ENCODE measurements around the gene RCBTB2. TPM values are rescaled to one million over a fixed set of nuclear protein-coding genes. Genes with fewer than 3 reads are reported as not detected.

Gene RCBTB2
- total RNA-seq, 4 donors from 2014 or later = 8.1 to 24.7 (median 14.9) TPM

- no peak for TF ChIP-seq POLR2A (IDR thresholded peaks at IDR 0.05)
- no peak for TF ChIP-seq CTCF (IDR thresholded peaks at IDR 0.05)
- Histone ChIP-seq H3K4me1 (peaks cover 6 to 14% (median 6%) of the 10 kb centered on the region in 3 donors), H3K4me3 (no peak overlapping the region), H3K36me3 (no peaks in the 10 kb centered on the region), H3K27ac (no peak overlapping the region), H3K9me3 (no peaks in the 10 kb centered on the region), H3K27me3 (no peaks in the 10 kb centered on the region)
- intact Hi-C loops (cut with DNase I) = no loop called here
- no peak for DNase-seq
- WGBS, 2 donors = 84 to 86% methylated on average over 5 of the region's 5 CpGs
Measured at GRCh38 chr13:48536621-48537250, 3.9 kb upstream of the RCBTB2 start.

GRCh38 chr13:48535766-48536165 is 2.9 kb upstream of the RCBTB2 start:
- H3K4me1 ChIP-seq = peaks cover 6 to 23% (median 10%) of the 10 kb centered on the region in 3 donors
- no peak for TF ChIP-seq POLR2A (IDR thresholded peaks at IDR 0.05)
- no peak for TF ChIP-seq CTCF (IDR thresholded peaks at IDR 0.05)
- H3K9me3 ChIP-seq = no peaks in the 10 kb centered on the region
- no peak for DNase-seq
- intact Hi-C loops (cut with DNase I) = no loop called here
- no peaks in the 10 kb centered on the region for H3K27me3 ChIP-seq
- no peak overlapping the region for H3K4me3 ChIP-seq
- 82 to 84% methylated on average over 2 of the region's 2 CpGs for WGBS, 2 donors
- no peak overlapping the region for H3K27ac ChIP-seq
- no peaks in the 10 kb centered on the region for H3K36me3 ChIP-seq

- Histone ChIP-seq H3K36me3 (no peaks in the 10 kb centered on the region), H3K4me3 (no peak overlapping the region), H3K27ac (no peak overlapping the region), H3K9me3 (no peaks in the 10 kb centered on the region), H3K27me3 (no peaks in the 10 kb centered on the region), H3K4me1 (peaks cover 6 to 29% (median 10%) of the 10 kb centered on the region in 3 donors)
- no peak for DNase-seq
- no peak for TF ChIP-seq POLR2A (IDR thresholded peaks at IDR 0.05)
- no peak for TF ChIP-seq CTCF (IDR thresholded peaks at IDR 0.05)
- 98 to 100% methylated on average over 2 to 5 of the region's 5 CpGs for WGBS, 2 donors
- intact Hi-C loops (cut with DNase I) = no loop called here
Measured at GRCh38 chr13:48534911-48535501, 2.1 kb upstream of the RCBTB2 start.

- Histone ChIP-seq H3K27me3 (no peaks in the 10 kb centered on the region), H3K4me3 (no peak overlapping the region), H3K4me1 (peaks cover 6 to 37% (median 10%) of the 10 kb centered on the region in 3 donors), H3K9me3 (no peaks in the 10 kb centered on the region), H3K36me3 (no peaks in the 10 kb centered on the region), H3K27ac (peak overlapping the region; percentile 90 to 99 (median 97))
- 83 to 87% methylated on average over 9 of the region's 9 CpGs for WGBS, 2 donors
- no peak for DNase-seq
- intact Hi-C loops (cut with DNase I) = no loop called here
- TF ChIP-seq POLR2A (IDR thresholded peaks at IDR 0.05) (no peak), CTCF (IDR thresholded peaks at IDR 0.05) (no peak)
Measured at GRCh38 chr13:48533961-48534600, 1.2 kb upstream of the RCBTB2 start.

GRCh38 chr13:48532256-48532505 is 699 bp downstream of the RCBTB2 start:
- Histone ChIP-seq H3K36me3 (no peaks in the 10 kb centered on the region), H3K4me3 (peak overlapping the region; percentile 54 to 79 (median 58)), H3K4me1 (peaks cover 13 to 55% (median 20%) of the 10 kb centered on the region in 3 donors), H3K27me3 (no peaks in the 10 kb centered on the region), H3K27ac (peak overlapping the region; percentile 90 to 99 (median 97)), H3K9me3 (no peaks in the 10 kb centered on the region)
- no peak for DNase-seq
- WGBS, 2 donors = 0 to 6% methylated on average over 11 to 15 of the region's 16 CpGs
- no peak for TF ChIP-seq CTCF (IDR thresholded peaks at IDR 0.05)
- intact Hi-C loops (cut with DNase I) = no loop called here
